Measurements from ENCODE around the gene BLMH. TPM values are rescaled to one million over a fixed set of nuclear protein-coding genes. Genes with fewer than 3 reads are reported as not detected.

Gene BLMH
- total and polyA plus RNA-seq, 2 experiments from 2014 or later: 21.3 to 28.2 TPM

DNA sequence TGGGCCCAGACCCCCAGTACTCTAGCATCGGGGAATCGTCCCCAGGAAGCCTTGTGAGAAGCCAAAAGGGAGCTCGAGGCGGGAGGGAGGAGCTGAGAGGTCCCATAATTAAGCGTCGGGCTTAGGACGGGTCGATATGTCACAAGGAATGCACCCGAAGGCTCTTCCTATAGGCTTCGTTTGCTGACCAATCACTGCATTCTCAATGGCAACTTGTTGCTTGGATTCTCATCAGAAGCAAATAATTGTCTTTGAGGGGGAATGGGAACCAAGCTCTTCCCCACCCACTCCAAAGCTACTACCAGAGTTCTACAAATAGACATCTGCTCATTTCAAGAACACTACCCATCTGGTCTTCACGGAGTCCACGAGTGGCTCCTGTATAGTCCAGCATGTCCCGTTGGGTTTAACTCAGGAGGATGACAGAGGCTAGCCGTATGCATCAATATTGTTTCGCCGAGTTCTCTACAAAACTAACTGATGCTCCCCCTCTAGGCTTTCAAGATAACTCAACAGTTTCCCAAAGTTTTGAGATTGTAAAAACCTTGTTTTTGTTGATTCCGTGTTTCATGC lies 628 bp upstream of the BLMH start:
- H3K4me2 ChIP-seq: peak overlapping the region; percentile 89
- no peaks in the 10 kb centered on the region for H3K9me3 ChIP-seq (ENCODE audit: low read depth)
- WGBS (ENCODE audit: low lambda C conversion rate, missing lambda C conversion rate): 31% methylated on average over 17 of the region's 17 CpGs
- peaks cover 13% of the 10 kb centered on the region for H3K4me1 ChIP-seq (ENCODE audit: insufficient read depth)
- no peaks in the 10 kb centered on the region for H3K27me3 ChIP-seq
- H4K20me1 ChIP-seq (ENCODE audit: insufficient read depth, poor library complexity, severe bottlenecking): no peaks in the 10 kb centered on the region
- no peaks in the 10 kb centered on the region for H3K9me2 ChIP-seq (replicated peaks; ENCODE audit: insufficient read depth)
- TF ChIP-seq EZH2phosphoT487 (IDR thresholded peaks at IDR 0.05; ENCODE audit: low read depth, severe bottlenecking, unreplicated experiment): no peak
- TF ChIP-seq, protein P1, sequence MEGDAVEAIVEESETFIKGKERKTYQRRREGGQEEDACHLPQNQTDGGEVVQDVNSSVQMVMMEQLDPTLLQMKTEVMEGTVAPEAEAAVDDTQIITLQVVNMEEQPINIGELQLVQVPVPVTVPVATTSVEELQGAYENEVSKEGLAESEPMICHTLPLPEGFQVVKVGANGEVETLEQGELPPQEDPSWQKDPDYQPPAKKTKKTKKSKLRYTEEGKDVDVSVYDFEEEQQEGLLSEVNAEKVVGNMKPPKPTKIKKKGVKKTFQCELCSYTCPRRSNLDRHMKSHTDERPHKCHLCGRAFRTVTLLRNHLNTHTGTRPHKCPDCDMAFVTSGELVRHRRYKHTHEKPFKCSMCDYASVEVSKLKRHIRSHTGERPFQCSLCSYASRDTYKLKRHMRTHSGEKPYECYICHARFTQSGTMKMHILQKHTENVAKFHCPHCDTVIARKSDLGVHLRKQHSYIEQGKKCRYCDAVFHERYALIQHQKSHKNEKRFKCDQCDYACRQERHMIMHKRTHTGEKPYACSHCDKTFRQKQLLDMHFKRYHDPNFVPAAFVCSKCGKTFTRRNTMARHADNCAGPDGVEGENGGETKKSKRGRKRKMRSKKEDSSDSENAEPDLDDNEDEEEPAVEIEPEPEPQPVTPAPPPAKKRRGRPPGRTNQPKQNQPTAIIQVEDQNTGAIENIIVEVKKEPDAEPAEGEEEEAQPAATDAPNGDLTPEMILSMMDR (IDR thresholded peaks at IDR 0.05; ENCODE audit: poor library complexity): no peak
- no peak for TF ChIP-seq EZH2 (IDR thresholded peaks at IDR 0.05; ENCODE audit: borderline replicate concordance)
- H3K4me3 ChIP-seq: peak overlapping the region; percentile 96
- no peaks in the 10 kb centered on the region for H3K36me3 ChIP-seq (replicated peaks; ENCODE audit: insufficient read depth, low read depth)
- DNase-seq (ENCODE audit: low spot score): no peak
- H2AFZ ChIP-seq: peak overlapping the region; percentile 91
- H3K27ac ChIP-seq: peak overlapping the region; percentile 69
- H3K79me2 ChIP-seq: peaks cover 22% of the 10 kb centered on the region

DNA sequence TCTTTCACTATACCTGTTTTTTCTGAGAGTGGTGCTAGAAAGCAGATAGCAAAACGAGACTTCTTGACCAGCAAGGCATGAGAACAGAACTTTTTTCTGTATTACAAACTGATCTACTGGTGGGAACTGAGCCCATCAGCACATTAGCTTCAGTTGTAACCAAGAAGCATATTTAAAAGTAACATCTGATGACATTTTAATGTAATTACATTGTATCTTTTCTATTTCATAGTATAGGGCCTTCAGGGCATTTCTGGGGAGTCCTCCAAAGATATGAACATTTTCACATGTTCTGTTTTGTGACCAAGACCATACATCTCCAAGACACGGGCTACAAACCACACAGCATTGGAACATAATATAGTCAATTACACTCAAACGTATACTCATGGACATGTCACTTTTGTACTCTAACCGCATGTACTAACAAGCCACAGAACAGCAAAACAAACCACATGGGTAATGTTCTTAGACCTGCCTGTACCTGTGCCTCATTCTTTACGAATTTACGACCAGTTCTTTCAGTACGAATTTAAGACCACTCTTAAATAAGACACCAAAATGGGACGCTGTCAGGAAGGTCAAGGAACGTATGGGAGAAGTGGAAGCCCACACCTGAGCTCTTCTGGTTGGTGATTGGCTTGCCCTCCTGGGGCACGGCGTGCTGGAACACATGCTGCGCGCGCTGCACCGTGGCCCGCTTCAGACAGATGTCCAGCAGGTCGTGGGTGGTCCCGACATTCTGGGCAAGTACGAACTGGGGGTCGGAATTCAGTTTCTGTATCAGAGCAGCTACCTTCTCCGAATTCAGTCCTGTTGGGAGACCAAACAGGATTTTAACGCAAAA lies 825 bp downstream of the BLMH start:
- TF ChIP-seq EZH2 (IDR thresholded peaks at IDR 0.05; ENCODE audit: borderline replicate concordance) (no peak), EZH2phosphoT487 (IDR thresholded peaks at IDR 0.05; ENCODE audit: low read depth, severe bottlenecking, unreplicated experiment) (no peak)
- TF ChIP-seq, protein P1 (IDR thresholded peaks at IDR 0.05; ENCODE audit: poor library complexity): no peak
- peak; percentile 60 for DNase-seq (ENCODE audit: low spot score)
- no peaks in the 10 kb centered on the region for H3K9me3 ChIP-seq (ENCODE audit: low read depth)

DNA sequence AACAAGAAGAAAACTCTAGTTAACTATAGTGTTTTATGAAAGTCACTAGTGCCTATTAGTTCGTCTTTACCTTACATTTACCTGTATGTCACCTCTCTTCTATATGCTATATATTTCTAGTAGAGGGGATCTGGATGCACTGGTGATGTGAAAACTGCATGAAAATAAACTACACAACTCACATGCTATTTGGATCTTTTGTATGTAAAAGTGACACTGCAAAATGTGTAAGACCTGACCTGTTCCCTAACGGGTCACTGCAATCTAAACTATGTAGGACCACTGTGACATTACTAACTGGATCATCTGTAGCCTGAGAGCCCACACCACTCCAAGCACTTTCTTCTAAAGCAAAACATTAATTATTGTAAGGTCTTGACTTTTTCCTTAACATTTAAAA lies 1.7 kb downstream of the BLMH start:
- WGBS (ENCODE audit: low lambda C conversion rate, missing lambda C conversion rate): 83% methylated on average over 2 of the region's 2 CpGs
- H3K4me3 ChIP-seq: no peak overlapping the region
- peaks cover 13% of the 10 kb centered on the region for H3K4me1 ChIP-seq (ENCODE audit: insufficient read depth)
- no peak overlapping the region for H3K27ac ChIP-seq
- no peaks in the 10 kb centered on the region for H4K20me1 ChIP-seq (ENCODE audit: insufficient read depth, poor library complexity, severe bottlenecking)
- TF ChIP-seq, protein P1 (IDR thresholded peaks at IDR 0.05; ENCODE audit: poor library complexity): no peak
- TF ChIP-seq EZH2 (IDR thresholded peaks at IDR 0.05; ENCODE audit: borderline replicate concordance): no peak
- TF ChIP-seq EZH2phosphoT487 (IDR thresholded peaks at IDR 0.05; ENCODE audit: low read depth, severe bottlenecking, unreplicated experiment): no peak
- H3K79me2 ChIP-seq: peaks cover 22% of the 10 kb centered on the region
- no peaks in the 10 kb centered on the region for H3K36me3 ChIP-seq (replicated peaks; ENCODE audit: insufficient read depth, low read depth)
- H3K9me2 ChIP-seq (replicated peaks; ENCODE audit: insufficient read depth): no peaks in the 10 kb centered on the region
- peak overlapping the region; percentile 89 for H3K4me2 ChIP-seq
- no peak overlapping the region for H2AFZ ChIP-seq
- no peaks in the 10 kb centered on the region for H3K27me3 ChIP-seq
- no peaks in the 10 kb centered on the region for H3K9me3 ChIP-seq (ENCODE audit: low read depth)
- no peak for DNase-seq (ENCODE audit: low spot score)

More for the DNA sequence above, 825 bp downstream of the BLMH start:
- Histone ChIP-seq H3K9me2 (replicated peaks; ENCODE audit: insufficient read depth) (no peaks in the 10 kb centered on the region), H3K27ac (peak overlapping the region; percentile 64), H2AFZ (peak overlapping the region; percentile 91), H4K20me1 (ENCODE audit: insufficient read depth, poor library complexity, severe bottlenecking) (no peaks in the 10 kb centered on the region), H3K27me3 (no peaks in the 10 kb centered on the region), H3K4me3 (peak overlapping the region; percentile 96), H3K79me2 (peaks cover 22% of the 10 kb centered on the region), H3K4me1 (ENCODE audit: insufficient read depth) (peaks cover 13% of the 10 kb centered on the region), H3K4me2 (peak overlapping the region; percentile 89), H3K36me3 (replicated peaks; ENCODE audit: insufficient read depth, low read depth) (no peaks in the 10 kb centered on the region)
- WGBS (ENCODE audit: low lambda C conversion rate, missing lambda C conversion rate): 6% methylated on average over 22 of the region's 22 CpGs

Measured in hepatocyte (in vitro differentiated cells).